GM18511 (cell line): Measurements from ENCODE around the gene TMEM126A.

ENCODE experiments used
- ATAC-seq: cut with Tn5 transposase; IDR thresholded peaks from one replicate; pipeline ENCODE4 v1.9.1; 2021; ENCODE audit warnings: mild to moderate bottlenecking, moderate library complexity; ENCODE audit not compliant: unreplicated experiment

Gene TMEM126A

GRCh38 chr11:85694385-85694980 lies 46.7 kb downstream of the TMEM126A start:
- ATAC-seq: peak; percentile 54

- ATAC-seq: no peak
These were observed 47.8 kb downstream of the TMEM126A start for GRCh38 chr11:85695546-85695945.

DNA sequence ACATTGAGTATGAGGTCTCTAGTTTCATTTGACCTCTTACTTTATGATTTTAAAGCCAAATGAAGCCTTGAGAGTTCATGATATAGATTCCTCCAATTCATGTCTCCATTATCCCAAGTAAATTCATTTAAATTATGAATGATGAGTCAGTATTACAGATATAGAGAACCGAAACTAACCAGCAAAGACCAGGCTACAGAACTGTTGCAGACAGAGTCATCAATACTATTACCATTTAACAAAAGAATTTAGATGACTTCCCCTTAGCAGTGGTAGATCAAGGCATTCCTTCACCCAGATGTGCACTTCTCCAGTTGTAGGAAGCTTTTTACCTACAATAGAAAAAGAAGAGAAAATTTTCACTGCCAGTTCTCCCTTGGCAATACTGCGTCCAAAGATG lies 50.0 kb downstream of the TMEM126A start:
- ATAC-seq: no peak

- no peak for ATAC-seq
These were observed 50.4 kb downstream of the TMEM126A start for GRCh38 chr11:85698195-85698594.

DNA sequence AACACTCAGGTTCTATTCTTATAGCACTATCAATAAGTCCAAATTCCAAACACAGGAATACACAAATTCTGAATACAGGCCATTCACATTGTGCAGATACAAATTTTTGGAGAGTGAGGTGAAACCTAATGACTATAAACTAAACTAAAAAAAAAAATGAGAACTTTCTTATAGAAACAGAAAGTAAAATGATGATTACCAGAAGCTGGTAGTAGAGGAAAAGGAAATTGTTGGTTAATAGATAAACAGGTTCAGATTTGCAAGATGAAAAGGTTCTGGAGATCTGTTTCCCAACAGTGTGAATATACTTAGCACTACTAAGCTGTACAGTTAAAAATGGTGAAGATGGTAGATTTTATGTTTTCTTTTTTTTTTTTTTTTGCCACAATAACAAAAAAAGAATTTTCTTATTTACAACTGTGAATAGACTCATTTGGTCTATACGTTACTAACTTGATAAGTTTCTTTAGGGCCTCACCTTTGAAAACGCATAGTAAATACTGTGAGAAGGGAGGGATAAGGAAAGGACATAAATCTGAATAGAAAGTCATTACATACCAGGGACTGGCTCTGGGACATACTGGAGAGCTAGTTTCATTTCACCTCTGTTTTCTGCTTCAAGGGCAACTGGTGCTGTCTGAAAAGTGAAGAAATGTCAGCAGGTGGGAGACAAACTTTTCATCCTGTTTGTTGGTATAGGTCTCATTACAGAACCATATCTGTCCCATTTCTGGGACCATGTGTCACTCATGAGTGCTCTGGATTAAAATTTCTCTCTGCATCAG lies 52.4 kb downstream of the TMEM126A start:
- ATAC-seq: peak; percentile 94

GRCh38 chr11:85704967-85705366 lies 57.2 kb downstream of the TMEM126A start:
- no peak for ATAC-seq

- ATAC-seq: no peak
These were observed 58.0 kb downstream of the TMEM126A start for GRCh38 chr11:85705800-85706199.
